Measurements from ENCODE around the gene DRD4.
A peak's percentile ranks its signal among the peaks of the same experiment; 100 is the strongest.

Gene DRD4

DNA sequence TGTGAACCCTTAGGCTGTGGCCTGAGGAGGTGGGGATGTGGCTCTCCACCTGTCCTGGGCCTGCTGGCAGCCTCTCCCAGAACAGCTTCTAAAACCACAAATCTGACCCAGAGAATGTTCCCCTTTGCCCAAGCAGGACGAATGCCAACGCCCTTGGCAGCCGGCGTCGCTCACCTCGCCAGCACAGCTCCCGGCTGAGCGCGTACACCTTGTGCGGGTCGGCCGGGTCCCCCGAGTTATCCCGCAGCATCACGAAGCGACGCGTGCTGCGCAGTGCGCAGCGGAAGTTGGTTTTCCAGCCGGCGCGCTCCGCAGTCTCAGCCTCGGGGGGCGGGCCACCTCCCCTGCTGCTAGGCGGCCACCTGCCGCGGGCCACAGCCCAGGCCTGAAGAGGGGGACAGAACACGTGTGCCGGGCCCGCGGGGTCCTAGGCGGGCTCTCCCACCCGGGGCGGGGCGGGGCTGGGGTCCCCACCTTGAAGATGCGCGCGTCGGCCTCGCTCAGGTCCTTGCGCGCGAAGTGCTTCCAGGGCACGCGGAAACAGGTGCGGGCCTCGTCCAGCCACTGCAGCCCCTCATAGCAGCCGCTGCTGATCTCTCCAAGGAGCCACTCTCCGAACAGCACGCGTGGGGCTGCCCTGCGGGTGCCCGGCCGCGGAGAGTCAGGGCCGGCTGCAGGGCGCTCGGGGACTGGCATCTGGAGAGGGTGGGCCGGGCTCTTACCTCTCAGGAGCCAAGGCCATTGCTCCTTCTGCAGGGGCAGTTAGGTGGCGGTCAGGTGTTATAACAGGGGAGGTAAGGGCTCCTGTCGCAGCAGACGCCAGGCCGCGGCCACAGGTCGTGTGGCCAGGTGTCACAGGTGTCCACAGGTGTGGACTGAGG lies 22.2 kb upstream of the DRD4 start:
- peaks cover 66% of the 10 kb centered on the region for H3K36me3 ChIP-seq
- H3K9ac ChIP-seq, result peak overlapping the region; percentile 82
- peaks cover 56% of the 10 kb centered on the region for H4K20me1 ChIP-seq
- H3K9me3 ChIP-seq, result no peaks in the 10 kb centered on the region
- peaks cover 47% of the 10 kb centered on the region for H3K4me1 ChIP-seq
- TF ChIP-seq Cebpa-rat (IDR thresholded peaks at IDR 0.05), result no peak
- H3K4me3 ChIP-seq, result peak overlapping the region; percentile 75
- H3K27me3 ChIP-seq, result no peaks in the 10 kb centered on the region
- peak overlapping the region; percentile 100 for H3K4me2 ChIP-seq
- H3K27ac ChIP-seq, result peak overlapping the region; percentile 85

DNA sequence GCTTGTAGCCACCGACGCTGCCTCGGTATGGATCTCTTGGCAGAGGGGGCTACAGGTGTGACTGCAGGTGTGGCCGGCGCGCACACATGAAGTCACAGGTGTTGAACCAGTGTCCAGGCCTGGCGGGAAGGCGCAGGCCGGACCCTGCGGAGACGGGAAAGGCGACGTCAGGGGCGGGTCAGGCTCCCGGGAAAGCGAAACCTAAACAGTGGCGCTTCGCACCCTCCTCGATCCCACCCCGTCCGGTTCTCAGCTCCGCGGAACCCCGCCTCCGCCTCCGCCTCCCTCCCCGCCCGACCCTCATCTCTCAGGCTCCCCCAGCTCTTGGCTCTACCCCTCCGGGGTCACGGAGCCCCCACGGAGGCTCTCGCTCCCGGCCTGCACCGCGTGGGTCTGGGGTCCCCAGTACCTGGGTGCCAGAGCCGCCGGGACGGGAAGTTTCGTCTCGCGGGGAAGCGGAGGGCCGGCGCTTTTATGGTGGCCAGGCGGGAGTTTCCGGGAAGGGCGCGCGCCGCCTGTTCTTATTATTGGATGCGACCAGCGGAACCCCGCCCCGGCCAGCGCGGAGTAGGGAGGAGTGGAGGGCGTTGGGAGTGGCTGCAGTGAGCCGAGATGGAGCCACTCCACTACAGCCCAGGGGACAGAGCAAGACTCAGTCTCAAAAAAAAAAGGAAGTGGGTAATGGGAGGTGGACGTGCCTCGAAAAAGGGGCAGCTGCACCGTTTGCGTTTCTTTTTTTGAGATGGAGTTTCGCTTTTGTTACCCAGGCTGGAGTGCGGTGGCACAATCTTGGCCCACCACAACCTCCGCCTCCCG lies 21.4 kb upstream of the DRD4 start, which contains the start of gene IRF7:
TSS of gene IRF7 (minus strand) at position 447 of the 816 bp plus-strand sequence. CDS start 586 bp downstream, outside the sequence.
- Histone ChIP-seq H4K20me1 (peaks cover 48% of the 10 kb centered on the region), H3K4me3 (peak within 1 kb of the TSS; percentile 75), H3K4me2 (peak within 1 kb of the TSS; percentile 100), H3K27me3 (no peaks in the 10 kb centered on the region), H3K9ac (peak within 1 kb of the TSS; percentile 82), H3K4me1 (peaks cover 47% of the 10 kb centered on the region), H3K9me3 (no peaks in the 10 kb centered on the region), H3K27ac (peak within 1 kb of the TSS; percentile 85), H3K36me3 (peaks cover 57% of the 10 kb centered on the region)
- TF ChIP-seq Cebpa-rat (IDR thresholded peaks at IDR 0.05), result no peak

DNA sequence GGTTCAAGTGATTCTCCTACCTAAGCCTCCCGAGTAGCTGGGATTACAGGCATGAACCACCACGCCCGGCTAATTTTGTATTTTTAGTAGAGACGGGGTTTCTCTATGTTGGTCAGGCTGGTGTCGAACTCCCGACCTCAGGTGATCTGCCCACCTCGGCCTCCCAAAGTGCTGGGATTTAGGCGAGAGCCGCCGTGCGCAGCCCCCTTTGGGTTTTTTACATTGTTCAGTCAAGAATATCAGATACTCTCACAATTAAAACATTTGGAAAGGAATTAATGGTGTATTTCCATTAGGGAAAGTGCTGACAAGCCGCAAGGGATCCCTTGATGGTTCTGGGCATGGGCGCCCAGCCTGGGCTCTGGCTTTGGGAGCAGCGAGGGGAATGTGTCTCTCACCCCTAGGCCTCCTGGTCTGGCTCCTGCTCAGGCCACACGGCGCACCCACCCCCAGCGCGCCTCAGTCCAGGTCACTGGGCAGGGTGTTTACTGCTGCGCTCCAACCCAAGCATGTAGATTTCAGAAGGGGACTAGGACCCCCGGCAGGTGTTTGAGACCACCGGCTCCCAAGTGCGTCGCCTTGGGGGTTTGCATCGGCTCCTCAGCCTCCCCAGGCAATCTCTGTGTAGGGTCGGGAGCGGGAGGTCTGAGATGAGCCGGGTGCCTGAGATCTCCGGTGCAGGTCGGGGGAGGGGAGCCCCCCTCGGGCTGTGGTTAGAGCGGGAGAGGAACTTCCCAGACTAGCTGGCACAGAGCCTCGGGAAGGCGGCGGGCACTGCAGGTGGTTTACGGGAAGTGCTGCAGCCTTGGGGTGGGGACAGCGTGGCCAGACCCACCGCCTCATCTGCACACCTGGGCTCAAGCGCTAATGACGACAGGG lies 20.5 kb upstream of the DRD4 start:
- Histone ChIP-seq H4K20me1 (peaks cover 39% of the 10 kb centered on the region), H3K4me1 (peaks cover 47% of the 10 kb centered on the region), H3K27ac (peak overlapping the region; percentile 85), H3K36me3 (peaks cover 49% of the 10 kb centered on the region), H3K27me3 (no peaks in the 10 kb centered on the region), H3K9ac (peak overlapping the region; percentile 82), H3K4me3 (peak overlapping the region; percentile 75), H3K9me3 (no peaks in the 10 kb centered on the region), H3K4me2 (peak overlapping the region; percentile 100)
- TF ChIP-seq Cebpa-rat (IDR thresholded peaks at IDR 0.05), result no peak

DNA sequence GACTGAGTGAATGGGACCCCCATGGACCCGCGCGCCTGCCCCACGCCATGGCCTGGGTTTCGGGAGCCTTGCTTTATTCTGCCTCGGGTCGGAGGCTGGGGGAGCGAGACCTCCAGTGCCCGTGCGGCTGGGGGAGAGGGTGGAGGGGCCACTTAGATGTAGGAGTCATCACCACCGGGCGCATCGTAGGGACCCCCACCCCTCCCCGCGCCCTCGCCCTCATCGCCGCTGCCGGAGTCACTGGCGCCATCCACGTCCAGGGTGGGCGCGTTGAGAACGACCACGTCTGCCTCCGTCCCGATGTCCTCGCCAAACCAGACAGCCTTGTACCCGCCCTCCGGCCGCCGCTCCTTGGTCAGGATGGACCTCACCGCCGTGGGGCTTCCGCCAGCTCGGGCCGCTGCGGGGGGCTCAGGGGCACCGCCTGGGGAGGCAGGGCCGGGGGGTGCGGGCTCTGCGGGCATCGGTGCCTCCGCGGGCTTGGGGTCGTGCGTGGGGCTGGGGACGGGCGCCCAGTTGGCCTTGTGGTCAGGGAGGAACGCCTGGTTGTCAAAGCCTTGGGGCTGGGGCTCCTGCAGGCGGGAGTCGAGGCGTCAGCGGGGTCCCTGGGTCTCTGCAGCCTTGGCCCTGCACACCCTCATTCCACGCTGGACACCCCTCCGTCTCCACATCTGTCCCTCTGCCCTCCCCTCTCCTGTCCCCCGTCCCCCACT lies 19.7 kb upstream of the DRD4 start:
- Histone ChIP-seq H3K4me3 (no peak overlapping the region), H3K9ac (peak overlapping the region; percentile 82; the same call in 1 of the 2 replicates), H3K4me2 (peak overlapping the region; percentile 100), H3K27me3 (no peaks in the 10 kb centered on the region), H3K4me1 (peaks cover 43% of the 10 kb centered on the region), H4K20me1 (peaks cover 31% of the 10 kb centered on the region), H3K9me3 (no peaks in the 10 kb centered on the region), H3K27ac (peak overlapping the region; percentile 85; the same call in 1 of the 2 replicates), H3K36me3 (peaks cover 41% of the 10 kb centered on the region)
- no peak for TF ChIP-seq Cebpa-rat (IDR thresholded peaks at IDR 0.05)

DNA sequence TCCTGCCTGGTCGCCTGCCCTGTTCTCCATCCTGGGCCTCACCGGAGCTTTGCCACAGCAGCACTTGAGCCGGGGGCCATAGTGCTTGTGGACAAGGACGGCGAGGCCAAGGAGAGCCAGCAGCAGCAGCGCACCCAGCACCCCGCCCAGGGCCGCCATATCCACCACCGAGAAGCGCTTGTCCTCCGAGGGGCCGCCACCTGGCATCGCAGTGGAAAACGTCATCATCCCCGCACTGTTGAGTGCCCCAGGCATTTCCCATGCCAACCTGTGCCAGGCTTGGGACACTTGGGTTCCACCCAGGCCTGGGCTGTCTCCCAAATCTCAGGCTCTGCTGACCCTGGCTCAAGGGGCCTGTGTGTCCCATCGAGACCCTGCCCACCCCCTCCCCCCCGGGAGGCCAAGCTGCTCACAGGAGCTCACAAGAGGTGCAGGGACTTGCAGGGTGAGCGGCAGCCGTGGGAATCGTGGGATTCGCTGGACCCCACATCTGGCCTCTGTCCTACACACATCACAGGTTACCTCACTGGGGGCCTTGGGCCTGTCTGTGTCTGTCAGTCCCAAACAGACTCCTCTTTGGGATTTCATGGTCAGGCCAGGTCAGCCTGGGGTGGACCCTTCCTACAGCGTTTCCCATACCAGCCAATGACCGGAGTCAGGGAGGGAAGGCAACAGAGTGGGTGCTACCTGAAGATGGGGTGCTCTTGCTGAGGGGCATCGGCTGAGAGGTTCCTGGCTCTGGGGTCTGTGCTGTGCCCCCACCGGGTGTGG lies 19.0 kb upstream of the DRD4 start:
- H3K27me3 ChIP-seq, result no peaks in the 10 kb centered on the region
- H3K9me3 ChIP-seq, result no peaks in the 10 kb centered on the region
- no peak for TF ChIP-seq Cebpa-rat (IDR thresholded peaks at IDR 0.05)
- no peak overlapping the region for H3K4me2 ChIP-seq
- peaks cover 24% of the 10 kb centered on the region for H4K20me1 ChIP-seq
- H3K36me3 ChIP-seq, result peaks cover 33% of the 10 kb centered on the region
- H3K4me3 ChIP-seq, result no peak overlapping the region
- no peak overlapping the region for H3K9ac ChIP-seq
- H3K27ac ChIP-seq, result no peak overlapping the region
- H3K4me1 ChIP-seq, result peaks cover 36% of the 10 kb centered on the region

DNA sequence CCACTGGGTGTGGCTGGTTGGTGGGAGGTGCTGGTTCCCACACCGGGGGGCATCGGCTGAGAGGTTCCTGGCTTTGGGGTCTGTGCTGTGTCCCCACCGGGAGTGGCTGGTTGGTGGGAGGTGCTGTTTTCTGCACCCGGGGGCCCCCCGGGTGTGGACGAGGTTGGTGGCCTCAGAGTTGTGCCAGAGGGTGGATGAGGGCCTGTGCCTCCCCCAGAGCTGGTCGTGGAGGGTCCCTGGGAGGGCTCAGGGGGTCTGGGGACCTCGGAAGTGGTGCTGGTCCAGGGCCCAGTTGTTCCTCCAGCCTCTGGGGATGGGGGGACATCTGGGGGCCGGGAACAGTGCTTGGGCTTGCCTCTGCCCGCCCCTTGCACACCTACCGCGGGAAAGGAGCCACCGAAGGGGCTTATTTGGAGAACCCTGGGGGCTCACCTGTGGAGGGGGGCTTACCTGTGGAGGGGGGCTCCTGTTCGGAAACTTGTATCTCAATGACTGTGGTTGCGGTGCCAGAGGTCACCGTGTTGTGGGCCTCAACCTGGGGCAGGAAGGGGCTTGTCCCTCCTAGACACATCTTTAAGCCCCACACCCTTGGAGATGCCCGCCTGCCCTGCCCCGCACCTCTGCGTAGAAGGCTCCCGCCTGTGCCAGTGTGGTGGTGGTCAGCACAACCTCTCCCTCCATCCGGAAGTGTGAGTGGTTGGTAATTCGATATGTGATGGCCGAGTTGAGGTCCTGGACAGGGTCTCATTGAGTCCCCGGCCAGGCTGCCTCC lies 18.0 kb upstream of the DRD4 start:
- no peak overlapping the region for H3K4me3 ChIP-seq
- no peak overlapping the region for H3K27ac ChIP-seq
- TF ChIP-seq Cebpa-rat (IDR thresholded peaks at IDR 0.05), result no peak
- no peaks in the 10 kb centered on the region for H3K9me3 ChIP-seq
- H3K9ac ChIP-seq, result no peak overlapping the region
- H3K27me3 ChIP-seq, result no peaks in the 10 kb centered on the region
- peaks cover 29% of the 10 kb centered on the region for H3K36me3 ChIP-seq
- peaks cover 29% of the 10 kb centered on the region for H3K4me1 ChIP-seq
- peaks cover 15% of the 10 kb centered on the region for H4K20me1 ChIP-seq
- no peak overlapping the region for H3K4me2 ChIP-seq

DNA sequence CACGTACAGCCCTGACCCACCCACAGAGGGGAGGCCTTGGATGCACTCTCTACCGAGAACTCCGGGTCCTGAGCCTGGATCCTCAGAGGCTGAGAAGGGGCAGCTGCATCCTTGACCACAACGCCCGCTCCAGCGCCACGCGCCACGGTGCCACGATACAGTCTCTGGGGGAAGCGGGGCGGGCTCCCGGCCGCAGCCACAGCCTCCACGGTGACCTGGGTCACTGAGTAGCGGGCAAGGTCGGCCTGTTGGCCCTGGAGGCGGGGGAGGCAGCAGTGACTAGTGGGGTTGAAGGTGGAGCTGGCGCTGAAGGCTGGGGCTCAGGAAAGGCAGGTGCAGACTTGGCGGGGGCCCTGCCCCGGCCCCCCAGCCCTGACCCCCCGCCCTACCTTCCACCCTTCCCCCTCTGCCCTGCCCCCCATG lies 17.4 kb upstream of the DRD4 start:
- Histone ChIP-seq H3K27ac (no peak overlapping the region), H3K27me3 (no peaks in the 10 kb centered on the region; the same call in 1 of the 2 replicates), H3K4me3 (no peak overlapping the region), H3K4me2 (no peak overlapping the region), H3K9ac (no peak overlapping the region), H3K4me1 (peaks cover 23% of the 10 kb centered on the region), H4K20me1 (peaks cover 15% of the 10 kb centered on the region), H3K9me3 (no peaks in the 10 kb centered on the region), H3K36me3 (peaks cover 23% of the 10 kb centered on the region; the same call in 1 of the 2 replicates)
- no peak for TF ChIP-seq Cebpa-rat (IDR thresholded peaks at IDR 0.05)

Measured in BLaER1 (cell line).